Measurements from ENCODE around the gene ULBP3. TPM values are rescaled to one million over a fixed set of nuclear protein-coding genes. Genes with fewer than 3 reads are reported as not detected.
"Not testable (repeated sequence)": the region's sequence is repeated elsewhere in the genome, so short reads cannot be mapped to it uniquely, and the experiment has no call there.

ULBP3 gene
- total RNA-seq, 2 donors from 2014 or later: 0.68 to 1.6 TPM

DNA sequence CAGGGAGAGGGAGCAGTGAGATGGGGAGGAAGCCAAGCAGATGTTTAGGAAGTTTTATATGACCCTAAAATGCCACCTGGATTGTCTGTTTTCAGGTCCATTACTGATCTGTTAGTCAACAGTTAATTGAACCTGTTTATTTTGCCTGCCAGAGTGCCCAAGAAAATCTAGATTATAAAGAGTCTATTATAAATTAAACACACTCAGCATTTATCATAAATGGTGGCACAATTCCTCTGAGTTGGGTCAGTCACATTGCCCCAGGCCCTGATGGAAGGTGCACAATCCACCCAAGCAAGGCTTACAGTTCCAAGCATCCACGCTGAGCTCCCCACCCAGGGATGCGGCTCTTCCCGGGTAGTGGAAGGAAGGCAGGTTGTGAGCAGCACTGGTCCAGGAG lies 21.4 kb upstream of the ULBP3 start:
- Mint-ChIP-seq H3K36me3 (ENCODE audit: low read depth) (no peaks in the 10 kb centered on the region), H3K4me1 (peaks cover 3% of the 10 kb centered on the region), H3K27ac (no peak overlapping the region), H3K4me3 (no peak overlapping the region), H3K27me3 (peaks cover 39% of the 10 kb centered on the region)
- H3K9me3 ChIP-seq (ENCODE audit: control insufficient read depth, low read length, poor library complexity, severe bottlenecking): no peaks in the 10 kb centered on the region
- no peak for ATAC-seq
- no peak for DNase-seq

DNA sequence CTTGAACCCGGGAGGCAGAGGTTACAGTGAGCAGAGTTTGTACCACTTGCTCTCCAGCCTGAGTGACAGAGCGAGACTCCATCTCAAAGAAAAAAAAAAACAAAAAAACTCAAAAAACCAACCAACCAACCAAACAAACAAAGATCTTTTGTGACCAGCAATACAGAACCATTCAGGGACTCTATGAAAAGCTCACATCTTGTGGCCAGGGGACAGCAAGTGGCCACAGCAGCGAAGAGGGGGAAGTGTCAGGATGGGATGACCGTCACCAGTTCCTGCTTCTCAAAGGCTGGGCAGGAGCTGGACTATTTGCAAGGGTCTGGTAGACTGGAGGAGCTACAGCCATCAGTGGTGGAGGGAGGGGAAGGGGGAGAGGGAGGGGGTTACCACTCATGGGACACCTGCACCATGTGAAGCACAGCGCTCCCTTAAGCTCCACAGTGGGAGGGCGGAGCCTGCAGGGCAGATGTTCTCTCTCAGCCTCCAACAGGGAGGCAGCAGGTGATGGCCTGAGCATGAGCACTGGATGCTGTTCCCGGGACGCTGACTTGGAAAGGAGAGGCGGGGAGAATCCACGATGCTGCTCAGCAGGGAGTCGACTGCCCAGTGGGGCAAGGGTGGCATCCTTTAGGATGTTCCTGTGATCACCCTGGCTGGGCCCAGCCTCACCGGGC lies 19.7 kb upstream of the ULBP3 start:
- no peaks in the 10 kb centered on the region for H3K9me3 ChIP-seq (ENCODE audit: control insufficient read depth, low read length, poor library complexity, severe bottlenecking)
- no peak for DNase-seq
- H3K27me3 Mint-ChIP-seq: peaks cover 43% of the 10 kb centered on the region
- no peak for ATAC-seq
- peaks cover 3% of the 10 kb centered on the region for H3K36me3 Mint-ChIP-seq (ENCODE audit: low read depth)
- H3K27ac Mint-ChIP-seq: no peak overlapping the region
- no peaks in the 10 kb centered on the region for H3K4me1 Mint-ChIP-seq
- H3K4me3 Mint-ChIP-seq: no peak overlapping the region

DNA sequence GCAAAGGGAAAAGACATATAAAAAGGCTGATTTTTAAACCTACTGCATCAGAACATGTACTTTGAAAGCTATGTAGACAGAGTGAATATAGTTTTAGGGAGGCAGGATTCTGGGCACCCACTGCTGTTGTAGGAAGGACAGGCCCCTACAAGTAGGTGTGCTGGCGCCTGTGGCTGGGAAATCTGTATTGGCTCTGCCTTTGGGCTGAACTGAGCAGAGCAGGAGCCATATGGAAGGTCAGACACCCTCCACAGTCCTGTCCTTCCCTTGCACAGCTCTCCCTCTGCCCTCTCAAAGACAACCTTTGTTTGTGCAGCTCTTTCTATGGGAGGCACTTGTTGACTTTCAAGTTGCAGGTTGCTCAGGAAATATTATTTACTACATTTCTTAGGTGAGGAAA lies 18.4 kb upstream of the ULBP3 start:
- ATAC-seq (no peak), DNase-seq (no peak)
- Mint-ChIP-seq H3K36me3 (ENCODE audit: low read depth) (peaks cover 3% of the 10 kb centered on the region), H3K27me3 (peaks cover 48% of the 10 kb centered on the region), H3K4me3 (no peak overlapping the region), H3K4me1 (no peaks in the 10 kb centered on the region), H3K27ac (no peak overlapping the region)
- H3K9me3 ChIP-seq (ENCODE audit: control insufficient read depth, low read length, poor library complexity, severe bottlenecking): no peaks in the 10 kb centered on the region

DNA sequence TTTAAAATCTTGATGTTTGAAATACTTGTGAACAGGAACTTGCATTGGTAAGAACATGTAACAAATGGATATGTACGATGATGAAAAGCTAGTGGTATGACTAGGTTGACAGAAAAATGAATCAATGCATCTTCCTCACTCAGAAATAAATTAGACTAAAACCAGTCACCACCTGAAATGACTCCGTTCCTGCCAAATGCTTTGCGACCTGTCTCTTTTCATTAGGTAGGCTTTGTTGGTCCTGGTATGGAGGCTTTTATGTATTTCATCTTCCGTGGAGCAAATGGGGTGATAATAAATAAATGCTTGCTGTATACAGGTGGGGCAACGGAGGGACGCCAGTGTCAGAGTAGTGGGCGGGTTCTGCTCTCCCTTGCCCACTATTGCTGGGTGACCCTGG lies 17.1 kb upstream of the ULBP3 start:
- H3K36me3 Mint-ChIP-seq (ENCODE audit: low read depth): peaks cover 3% of the 10 kb centered on the region
- no peaks in the 10 kb centered on the region for H3K9me3 ChIP-seq (ENCODE audit: control insufficient read depth, low read length, poor library complexity, severe bottlenecking)

GRCh38 chr6:150084426-150084825 lies 15.5 kb upstream of the ULBP3 start:
- Mint-ChIP-seq H3K27me3 (peaks cover 37% of the 10 kb centered on the region), H3K4me3 (no peak overlapping the region), H3K27ac (no peak overlapping the region), H3K4me1 (peaks cover 9% of the 10 kb centered on the region), H3K36me3 (ENCODE audit: low read depth) (peaks cover 3% of the 10 kb centered on the region)
- DNase-seq: no peak
- H3K9me3 ChIP-seq (ENCODE audit: control insufficient read depth, low read length, poor library complexity, severe bottlenecking): no peaks in the 10 kb centered on the region
- no peak for ATAC-seq

More for the DNA sequence above, 17.1 kb upstream of the ULBP3 start:
- H3K4me1 Mint-ChIP-seq: no peaks in the 10 kb centered on the region
- peaks cover 48% of the 10 kb centered on the region for H3K27me3 Mint-ChIP-seq
- no peak overlapping the region for H3K4me3 Mint-ChIP-seq
- DNase-seq (no peak), ATAC-seq (no peak)
- no peak overlapping the region for H3K27ac Mint-ChIP-seq

- ATAC-seq (no peak), DNase-seq (no peak)
- H3K9me3 ChIP-seq (ENCODE audit: control insufficient read depth, low read length, poor library complexity, severe bottlenecking): no peaks in the 10 kb centered on the region
- H3K4me1 Mint-ChIP-seq: peaks cover 12% of the 10 kb centered on the region
- H3K36me3 Mint-ChIP-seq (ENCODE audit: low read depth): peaks cover 3% of the 10 kb centered on the region
- peaks cover 35% of the 10 kb centered on the region for H3K27me3 Mint-ChIP-seq
- no peak overlapping the region for H3K4me3 Mint-ChIP-seq
- H3K27ac Mint-ChIP-seq: no peak overlapping the region
These were observed 14.9 kb upstream of the ULBP3 start for GRCh38 chr6:150083839-150084238.

DNA sequence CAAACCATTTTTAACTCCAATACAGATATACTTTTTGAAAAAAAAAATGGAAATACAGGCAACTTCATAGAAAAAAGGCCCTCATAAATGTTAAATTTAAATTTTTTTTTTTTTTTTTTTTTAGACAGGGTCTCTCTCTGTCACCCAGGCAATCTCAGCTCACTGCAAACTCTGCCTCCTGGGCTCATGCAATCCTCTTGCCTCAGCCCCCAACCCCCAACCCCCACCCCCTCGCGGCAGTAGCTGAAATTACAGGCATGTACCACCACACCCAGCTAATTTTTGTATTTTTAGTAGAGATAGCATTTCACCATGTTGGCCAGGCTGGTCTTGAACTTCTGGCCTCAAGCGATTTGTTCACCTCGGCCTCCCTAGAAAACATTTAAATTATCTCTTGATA lies 12.8 kb upstream of the ULBP3 start:
- Mint-ChIP-seq H3K27me3 (peaks cover 41% of the 10 kb centered on the region), H3K36me3 (ENCODE audit: low read depth) (peaks cover 3% of the 10 kb centered on the region), H3K4me3 (no peak overlapping the region), H3K27ac (no peak overlapping the region), H3K4me1 (peaks cover 15% of the 10 kb centered on the region)
- ATAC-seq (no peak), DNase-seq (no peak)
- H3K9me3 ChIP-seq (ENCODE audit: control insufficient read depth, low read length, poor library complexity, severe bottlenecking): no peaks in the 10 kb centered on the region

DNA sequence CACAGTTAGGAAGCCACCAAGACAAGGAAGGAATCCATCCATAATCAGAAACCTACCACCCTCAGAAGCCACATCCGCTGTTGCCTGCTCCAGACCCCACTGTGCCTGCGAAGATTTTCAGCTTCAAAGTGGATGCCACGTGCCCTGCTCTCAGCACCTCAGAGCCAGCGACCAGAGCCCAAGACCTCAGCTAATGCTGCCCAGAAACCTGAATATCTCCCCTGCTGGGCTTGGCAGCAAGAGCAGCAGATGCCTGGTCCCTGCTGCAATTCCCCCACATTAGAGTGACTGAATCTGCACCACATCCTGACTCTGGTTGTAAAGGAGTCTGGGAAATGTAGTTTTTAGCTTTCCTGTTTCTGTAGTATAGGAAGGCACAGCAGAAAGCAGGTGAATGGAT lies 10.7 kb upstream of the ULBP3 start:
- Mint-ChIP-seq H3K4me3 (peak overlapping the region; percentile 76), H3K27me3 (peaks cover 33% of the 10 kb centered on the region), H3K4me1 (peaks cover 15% of the 10 kb centered on the region), H3K27ac (peak overlapping the region; percentile 47), H3K36me3 (ENCODE audit: low read depth) (peaks cover 3% of the 10 kb centered on the region)
- ATAC-seq: peak; percentile 74
- no peaks in the 10 kb centered on the region for H3K9me3 ChIP-seq (ENCODE audit: control insufficient read depth, low read length, poor library complexity, severe bottlenecking)
- no peak for DNase-seq

- no peak for DNase-seq
- Mint-ChIP-seq H3K27ac (no peak overlapping the region), H3K4me3 (no peak overlapping the region), H3K4me1 (peaks cover 17% of the 10 kb centered on the region), H3K36me3 (ENCODE audit: low read depth) (peaks cover under 1% of the 10 kb centered on the region), H3K27me3 (peaks cover 33% of the 10 kb centered on the region)
- ATAC-seq: no peak
- no peaks in the 10 kb centered on the region for H3K9me3 ChIP-seq (ENCODE audit: control insufficient read depth, low read length, poor library complexity, severe bottlenecking)
These were observed 9.9 kb upstream of the ULBP3 start for GRCh38 chr6:150078788-150079187.

DNA sequence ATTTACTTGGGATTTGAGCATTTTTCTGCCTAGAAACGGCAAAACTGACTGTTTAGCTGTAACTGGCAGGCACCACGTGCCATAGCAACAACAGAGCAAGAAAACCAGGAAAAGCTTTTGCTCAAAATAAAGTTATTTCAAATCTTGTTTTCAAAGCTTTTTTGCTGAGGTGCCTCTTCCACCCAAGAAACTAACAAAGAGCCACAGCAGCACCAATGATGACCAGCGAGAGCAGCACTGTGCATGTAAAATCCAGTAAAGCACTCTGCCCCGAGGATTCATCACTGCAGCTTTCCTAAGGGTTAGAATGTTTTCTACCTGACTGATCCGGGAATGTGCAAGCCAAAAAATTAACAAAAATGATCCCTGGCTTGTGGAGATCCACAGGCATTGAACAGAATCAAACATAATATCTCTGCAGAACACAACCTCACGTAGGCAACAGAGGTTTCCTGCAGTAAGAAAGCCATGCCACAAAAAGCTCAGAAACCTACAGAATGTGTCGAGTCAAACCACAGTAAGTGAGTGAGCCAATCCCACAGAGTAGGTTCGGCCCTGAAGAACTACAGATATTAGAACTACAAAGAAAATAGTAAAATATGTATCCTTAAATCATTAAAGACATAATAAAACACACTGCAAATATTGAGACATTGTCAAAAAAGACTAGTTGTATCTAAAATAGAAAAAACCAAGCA lies 7.4 kb upstream of the ULBP3 start:
- H3K27ac Mint-ChIP-seq: no peak overlapping the region
- H3K27me3 Mint-ChIP-seq: peaks cover 28% of the 10 kb centered on the region
- peaks cover 23% of the 10 kb centered on the region for H3K4me1 Mint-ChIP-seq
- no peak overlapping the region for H3K4me3 Mint-ChIP-seq
- DNase-seq (no peak), ATAC-seq (no peak)
- H3K36me3 Mint-ChIP-seq (ENCODE audit: low read depth): peaks cover 2% of the 10 kb centered on the region
- H3K9me3 ChIP-seq (ENCODE audit: control insufficient read depth, low read length, poor library complexity, severe bottlenecking): no peaks in the 10 kb centered on the region

DNA sequence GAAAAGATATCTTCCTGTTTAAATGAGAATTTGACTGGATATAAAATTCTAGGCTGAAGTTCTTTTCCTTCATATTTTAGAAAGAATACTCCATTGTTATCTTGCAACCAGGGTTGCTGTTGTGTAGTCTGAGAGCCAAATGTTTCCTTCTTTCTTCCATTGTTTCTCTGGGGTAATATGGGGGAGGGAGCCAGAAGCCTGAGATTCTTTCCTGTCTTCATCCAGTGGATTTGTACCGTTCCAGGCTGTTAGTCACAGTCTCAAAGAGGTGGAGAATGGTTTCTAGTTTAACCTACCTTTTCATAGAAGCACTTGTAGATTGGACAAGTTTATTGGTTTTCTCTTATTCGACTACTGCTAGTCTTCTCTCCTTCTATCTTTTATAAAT lies 6.1 kb upstream of the ULBP3 start:
- no peak overlapping the region for H3K4me3 Mint-ChIP-seq
- no peak overlapping the region for H3K27ac Mint-ChIP-seq
- DNase-seq (no peak), ATAC-seq (no peak)
- H3K9me3 ChIP-seq (ENCODE audit: control insufficient read depth, low read length, poor library complexity, severe bottlenecking): no peaks in the 10 kb centered on the region
- H3K4me1 Mint-ChIP-seq: peaks cover 22% of the 10 kb centered on the region
- peaks cover 28% of the 10 kb centered on the region for H3K27me3 Mint-ChIP-seq
- peaks cover 2% of the 10 kb centered on the region for H3K36me3 Mint-ChIP-seq (ENCODE audit: low read depth)

DNA sequence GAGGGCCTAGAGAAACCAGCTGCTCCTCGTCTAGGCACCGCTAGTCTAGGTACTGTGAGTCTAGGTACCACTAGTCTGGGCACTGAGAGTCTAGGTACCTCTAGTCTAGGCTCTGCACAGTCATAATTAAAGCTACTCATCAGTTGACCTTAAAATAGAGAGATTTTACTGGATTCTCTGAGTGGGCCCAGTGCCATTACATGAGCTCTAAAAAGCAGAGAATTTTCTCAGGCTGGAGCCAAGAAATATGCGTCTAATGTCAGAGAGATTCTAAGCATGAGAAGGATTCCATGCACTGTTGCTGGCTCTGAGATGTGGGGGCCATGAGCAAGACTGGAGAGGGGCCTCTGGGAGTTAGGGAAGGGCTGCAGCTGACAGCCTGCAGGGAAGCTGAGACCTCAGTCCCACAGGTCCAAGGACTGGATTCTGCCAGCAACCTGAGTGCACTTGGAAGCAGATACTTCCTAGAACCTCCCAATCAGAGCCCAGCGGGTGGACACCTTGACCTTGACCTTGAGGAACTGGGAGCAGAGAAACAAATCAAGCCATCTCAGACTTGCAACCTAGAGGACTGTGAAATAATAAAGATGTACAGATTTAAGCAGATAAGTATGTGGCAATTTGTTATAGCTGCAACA lies 5.6 kb upstream of the ULBP3 start:
- ATAC-seq; H3K27ac Mint-ChIP-seq; H3K9me3 ChIP-seq (ENCODE audit: control insufficient read depth, low read length, poor library complexity, severe bottlenecking); H3K36me3 Mint-ChIP-seq (ENCODE audit: low read depth); H3K4me3 Mint-ChIP-seq; DNase-seq: not testable (repeated sequence)
- H3K27me3 Mint-ChIP-seq: peaks cover 28% of the 10 kb centered on the region
- H3K4me1 Mint-ChIP-seq: peaks cover 18% of the 10 kb centered on the region

DNA sequence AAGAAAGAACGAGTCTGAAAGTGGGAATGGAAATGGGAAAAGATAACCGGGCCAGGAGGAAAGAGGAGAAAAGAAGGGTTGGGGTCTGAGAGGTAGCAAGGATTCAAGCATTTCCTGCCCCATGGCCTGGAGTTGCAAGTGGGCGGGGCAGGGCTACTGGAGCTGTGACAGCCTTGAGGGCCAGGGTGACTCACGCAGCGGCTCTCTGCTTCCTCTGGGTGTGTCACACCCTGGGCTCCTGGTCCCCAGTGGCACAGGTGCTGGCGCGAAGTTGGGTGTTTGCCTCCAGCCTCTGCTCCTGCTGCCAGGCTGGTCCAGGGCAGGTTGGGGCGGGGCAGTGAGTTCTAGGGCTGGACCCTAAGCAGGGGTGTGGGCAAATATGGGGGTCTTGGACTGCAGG lies 3.3 kb upstream of the ULBP3 start:
- H3K9me3 ChIP-seq (ENCODE audit: control insufficient read depth, low read length, poor library complexity, severe bottlenecking): no peaks in the 10 kb centered on the region
- H3K27ac Mint-ChIP-seq: no peak overlapping the region
- DNase-seq (no peak), ATAC-seq (no peak)
- H3K27me3 Mint-ChIP-seq: peaks cover 24% of the 10 kb centered on the region
- H3K4me1 Mint-ChIP-seq: peaks cover 22% of the 10 kb centered on the region
- no peak overlapping the region for H3K4me3 Mint-ChIP-seq
- peaks cover 2% of the 10 kb centered on the region for H3K36me3 Mint-ChIP-seq (ENCODE audit: low read depth)
